ENCODE measurements around the gene GPR35. TPM values are rescaled to one million over a fixed set of nuclear protein-coding genes. Genes with fewer than 3 reads are reported as not detected.

GPR35 gene
- polyA plus RNA-seq, 3 donors, result 30.6 to 37.8 (median 36.3) TPM

DNA sequence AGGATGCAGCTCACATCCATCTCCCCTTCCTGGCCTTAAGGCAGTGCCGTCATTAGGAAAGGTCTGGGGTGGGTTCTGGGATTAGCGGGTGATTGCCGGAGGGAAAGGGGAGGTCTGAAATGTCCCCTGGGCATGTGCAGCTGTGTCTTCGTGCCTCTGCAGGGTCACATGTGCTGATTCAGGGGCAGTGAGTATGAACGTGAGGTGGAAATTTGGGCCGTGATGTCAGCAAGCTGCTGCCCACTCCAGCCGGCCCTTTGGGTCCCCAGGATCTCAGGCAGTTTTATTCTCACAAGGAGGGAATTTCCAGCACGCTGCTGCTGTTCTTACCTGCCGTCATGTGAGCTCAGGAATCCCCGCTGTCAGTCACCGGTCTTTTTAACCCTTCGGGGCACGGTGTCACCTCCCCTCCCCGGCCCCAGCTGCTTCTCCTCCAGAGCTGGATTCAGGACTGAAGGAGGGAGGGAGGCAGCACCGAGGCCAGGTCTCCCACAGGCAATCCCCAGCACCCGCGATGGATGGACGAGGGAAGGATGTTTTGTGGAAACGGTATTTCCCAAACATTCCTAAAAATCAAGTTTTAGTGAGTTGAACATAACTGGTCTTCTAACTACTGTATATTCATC lies 23.5 kb downstream of the GPR35 start:
- Mint-ChIP-seq H3K27me3 (ENCODE audit: low read depth in 3 of 3) (peaks cover 26 to 55% (median 41%) of the 10 kb centered on the region in 3 donors), H3K9me3 (peaks cover 2 to 15% (median 11%) of the 10 kb centered on the region in 7 donors), H3K36me3 (no peaks in the 10 kb centered on the region), H3K27ac (no peak overlapping the region), H3K4me1 (peaks cover 13% of the 10 kb centered on the region), H3K4me3 (no peak overlapping the region)
- WGBS (ENCODE audit: insufficient coverage), result 53% methylated on average over 13 of the region's 19 CpGs
- intact Hi-C loops (cut with micrococcal nuclease), result no loop called here
- no peak overlapping the region for H3K4me2 ChIP-seq (replicated peaks; ENCODE audit: extremely low read depth, low read length, poor library complexity, severe bottlenecking)
- no peak overlapping the region for H3K4me3 ChIP-seq (replicated peaks in 1 of 3; ENCODE audit: low read depth in 2 of 3, low read length in 3 of 3)
- peaks cover 2 to 35% of the 10 kb centered on the region in 2 donors for H3K27me3 ChIP-seq (ENCODE audit: control insufficient read depth in 2 of 2, insufficient read depth in 2 of 2, low read length in 2 of 2)
- peaks cover 0 to 7% of the 10 kb centered on the region in 2 donors for H3K9me3 ChIP-seq (replicated peaks in 1 of 2; ENCODE audit: control insufficient read depth in 1 of 2, insufficient read depth in 1 of 2, low read length in 2 of 2)
- H3K4me1 ChIP-seq (ENCODE audit: control insufficient read depth in 1 of 2, insufficient read depth in 2 of 2, low read length in 2 of 2), result peaks cover 2 to 12% of the 10 kb centered on the region in 2 donors
- H2AFZ ChIP-seq (ENCODE audit: insufficient read depth, low read depth, low read length, poor library complexity, severe bottlenecking), result no peak overlapping the region
- DNase-seq, result no peak
- no peaks in the 10 kb centered on the region for H3K79me2 ChIP-seq (ENCODE audit: insufficient read depth, low read length)
- no peak overlapping the region for H3K27ac ChIP-seq (ENCODE audit: low read depth in 1 of 2, low read length in 2 of 2)
- H3K36me3 ChIP-seq (replicated peaks in 1 of 2; ENCODE audit: control insufficient read depth in 1 of 2, insufficient read depth in 2 of 2, low read length in 2 of 2), result no peaks in the 10 kb centered on the region
- no peak overlapping the region for H3K9ac ChIP-seq (ENCODE audit: insufficient read depth, low read length, poor library complexity, severe bottlenecking)
- TF ChIP-seq, protein P1, sequence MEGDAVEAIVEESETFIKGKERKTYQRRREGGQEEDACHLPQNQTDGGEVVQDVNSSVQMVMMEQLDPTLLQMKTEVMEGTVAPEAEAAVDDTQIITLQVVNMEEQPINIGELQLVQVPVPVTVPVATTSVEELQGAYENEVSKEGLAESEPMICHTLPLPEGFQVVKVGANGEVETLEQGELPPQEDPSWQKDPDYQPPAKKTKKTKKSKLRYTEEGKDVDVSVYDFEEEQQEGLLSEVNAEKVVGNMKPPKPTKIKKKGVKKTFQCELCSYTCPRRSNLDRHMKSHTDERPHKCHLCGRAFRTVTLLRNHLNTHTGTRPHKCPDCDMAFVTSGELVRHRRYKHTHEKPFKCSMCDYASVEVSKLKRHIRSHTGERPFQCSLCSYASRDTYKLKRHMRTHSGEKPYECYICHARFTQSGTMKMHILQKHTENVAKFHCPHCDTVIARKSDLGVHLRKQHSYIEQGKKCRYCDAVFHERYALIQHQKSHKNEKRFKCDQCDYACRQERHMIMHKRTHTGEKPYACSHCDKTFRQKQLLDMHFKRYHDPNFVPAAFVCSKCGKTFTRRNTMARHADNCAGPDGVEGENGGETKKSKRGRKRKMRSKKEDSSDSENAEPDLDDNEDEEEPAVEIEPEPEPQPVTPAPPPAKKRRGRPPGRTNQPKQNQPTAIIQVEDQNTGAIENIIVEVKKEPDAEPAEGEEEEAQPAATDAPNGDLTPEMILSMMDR (IDR thresholded peaks at IDR 0.05), result no peak
- H4K20me1 ChIP-seq (ENCODE audit: insufficient read depth, low read length), result no peaks in the 10 kb centered on the region

DNA sequence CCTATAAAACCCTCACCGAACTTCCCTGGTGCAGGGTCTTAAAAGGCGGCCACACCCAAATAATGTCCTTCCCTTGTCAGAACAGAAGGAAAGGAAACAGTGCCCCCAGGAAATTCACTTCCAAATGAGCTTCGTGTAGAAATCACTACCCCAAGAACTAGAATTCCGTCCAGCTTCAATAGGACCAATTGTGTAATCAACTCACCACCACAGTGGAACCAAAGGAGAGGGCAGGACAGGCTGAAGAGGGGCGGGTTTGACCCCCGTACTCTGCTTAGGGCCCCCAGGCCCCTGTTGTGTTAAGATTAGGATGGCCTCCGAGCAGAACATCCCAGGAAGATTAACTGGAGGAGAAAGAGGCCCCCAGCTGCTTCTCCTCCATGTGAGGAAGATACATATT lies 24.1 kb downstream of the GPR35 start:
- H3K9ac ChIP-seq (ENCODE audit: insufficient read depth, low read length, poor library complexity, severe bottlenecking), result no peak overlapping the region
- peaks cover 2 to 35% of the 10 kb centered on the region in 2 donors for H3K27me3 ChIP-seq (ENCODE audit: control insufficient read depth in 2 of 2, insufficient read depth in 2 of 2, low read length in 2 of 2)
- peaks cover 0 to 7% of the 10 kb centered on the region in 2 donors for H3K9me3 ChIP-seq (replicated peaks in 1 of 2; ENCODE audit: control insufficient read depth in 1 of 2, insufficient read depth in 1 of 2, low read length in 2 of 2)
- H3K79me2 ChIP-seq (ENCODE audit: insufficient read depth, low read length), result no peaks in the 10 kb centered on the region
- DNase-seq, result no peak
- no peaks in the 10 kb centered on the region for H4K20me1 ChIP-seq (ENCODE audit: insufficient read depth, low read length)
- Mint-ChIP-seq H3K9me3 (peaks cover 2 to 17% (median 11%) of the 10 kb centered on the region in 7 donors), H3K27me3 (ENCODE audit: low read depth in 3 of 3) (peaks cover 27 to 56% (median 41%) of the 10 kb centered on the region in 3 donors), H3K36me3 (no peaks in the 10 kb centered on the region), H3K4me1 (peaks cover 13% of the 10 kb centered on the region), H3K4me3 (no peak overlapping the region), H3K27ac (peak overlapping the region in 1 of 7 donors; percentile 41)
- 60% methylated on average over 1 of the region's 7 CpGs for WGBS (ENCODE audit: insufficient coverage)
- H3K27ac ChIP-seq (ENCODE audit: low read depth in 1 of 2, low read length in 2 of 2), result no peak overlapping the region
- TF ChIP-seq, protein P1 (IDR thresholded peaks at IDR 0.05), result no peak
- no peak overlapping the region for H3K4me3 ChIP-seq (replicated peaks in 1 of 3; ENCODE audit: low read depth in 2 of 3, low read length in 3 of 3)
- no peaks in the 10 kb centered on the region for H3K36me3 ChIP-seq (replicated peaks in 1 of 2; ENCODE audit: control insufficient read depth in 1 of 2, insufficient read depth in 2 of 2, low read length in 2 of 2)
- H3K4me2 ChIP-seq (replicated peaks; ENCODE audit: extremely low read depth, low read length, poor library complexity, severe bottlenecking), result no peak overlapping the region
- peaks cover 2 to 12% of the 10 kb centered on the region in 2 donors for H3K4me1 ChIP-seq (ENCODE audit: control insufficient read depth in 1 of 2, insufficient read depth in 2 of 2, low read length in 2 of 2)
- intact Hi-C loops (cut with micrococcal nuclease), result no loop called here
- no peak overlapping the region for H2AFZ ChIP-seq (ENCODE audit: insufficient read depth, low read depth, low read length, poor library complexity, severe bottlenecking)

All from CD14-positive monocyte (primary cell).